T-helper 2 cell treated with Interferon-gamma antibody and Interleukin-4, amounts not matched to agents 5 μg/mL and 100 μg/mL, for 36 hours (primary cell): ENCODE results near the gene OVAAL.

Source experiments
- DNase-seq: peaks from one replicate; pipeline ENCODE4 v3.0.0; 2021; ENCODE audit warnings: low spot score
- H3K27ac Mint-ChIP-seq: one replicate; pipeline ENCODE4 v1.8.0; 2021; ENCODE audit warnings: mild to moderate bottlenecking, mixed read lengths
- H3K27me3 Mint-ChIP-seq: one replicate; pipeline ENCODE4 v1.8.0; 2021; ENCODE audit warnings: low read depth, mixed read lengths
- H3K36me3 Mint-ChIP-seq: one replicate; pipeline ENCODE4 v1.8.0; 2021; ENCODE audit warnings: low read depth, mixed read lengths
- H3K4me1 Mint-ChIP-seq: one replicate; pipeline ENCODE4 v1.8.0; 2021; ENCODE audit warnings: low read depth, mixed read lengths
- H3K4me3 Mint-ChIP-seq: one replicate; pipeline ENCODE4 v1.8.0; 2022; ENCODE audit warnings: mild to moderate bottlenecking, moderate library complexity, mixed read lengths
- H3K9me3 Mint-ChIP-seq: one replicate; pipeline ENCODE4 v1.8.0; 2021; ENCODE audit warnings: mixed read lengths

The OVAAL gene

GRCh38 chr1:180568184-180568583 is 9.4 kb downstream of the OVAAL start:
- no peaks in the 10 kb centered on the region for H3K9me3 Mint-ChIP-seq
- H3K4me1 Mint-ChIP-seq = peaks cover 10% of the 10 kb centered on the region

DNA sequence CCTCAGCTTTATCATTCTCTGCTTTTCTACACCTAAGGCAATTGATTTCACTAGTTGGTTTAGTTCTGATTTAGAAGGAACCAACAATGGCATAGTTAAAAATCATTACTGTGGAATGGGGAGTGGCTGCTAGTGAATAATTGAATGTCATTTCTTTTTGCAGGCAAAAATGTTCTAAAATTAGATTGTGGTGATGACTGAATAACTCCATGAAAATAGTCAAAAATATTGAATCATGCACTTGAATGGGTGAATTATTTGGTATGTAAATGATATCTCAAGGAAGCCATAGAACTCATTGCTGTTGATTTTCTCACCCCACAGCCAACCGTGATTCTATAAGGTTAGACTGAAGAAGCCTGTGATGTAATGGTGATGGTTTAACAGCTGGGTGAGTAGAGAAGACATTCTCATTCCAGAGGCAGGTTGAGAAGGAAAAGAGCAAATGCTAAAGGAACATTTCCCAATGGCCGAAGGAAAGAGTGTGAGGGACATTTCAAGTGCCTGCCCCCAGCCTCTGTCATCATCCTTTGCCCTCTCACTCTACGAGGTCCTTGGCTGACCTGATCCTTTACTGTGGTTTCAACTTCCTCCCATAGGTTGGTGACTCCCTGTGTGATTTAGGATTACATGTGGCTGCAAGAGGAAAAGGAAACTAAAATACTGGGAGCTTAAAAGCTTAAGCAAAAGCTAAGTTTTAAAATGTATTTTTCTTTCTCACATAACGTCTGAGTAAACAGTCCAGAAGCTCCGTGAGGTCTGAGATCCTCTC is 12.5 kb downstream of the OVAAL start:
- Mint-ChIP-seq H3K36me3 (no peaks in the 10 kb centered on the region), H3K9me3 (no peaks in the 10 kb centered on the region), H3K27me3 (peaks cover 8% of the 10 kb centered on the region), H3K4me3 (no peak overlapping the region), H3K4me1 (peaks cover 11% of the 10 kb centered on the region), H3K27ac (no peak overlapping the region)
- DNase-seq = no peak

More at GRCh38 chr1:180568184-180568583, 9.4 kb downstream of the OVAAL start:
- peaks cover 12% of the 10 kb centered on the region for H3K27me3 Mint-ChIP-seq
- no peaks in the 10 kb centered on the region for H3K36me3 Mint-ChIP-seq
- H3K4me3 Mint-ChIP-seq = no peak overlapping the region
- no peak overlapping the region for H3K27ac Mint-ChIP-seq
- no peak for DNase-seq

- no peaks in the 10 kb centered on the region for H3K36me3 Mint-ChIP-seq
- H3K4me3 Mint-ChIP-seq = no peak overlapping the region
- peaks cover 11% of the 10 kb centered on the region for H3K4me1 Mint-ChIP-seq
- H3K27ac Mint-ChIP-seq = no peak overlapping the region
- H3K9me3 Mint-ChIP-seq = no peaks in the 10 kb centered on the region
- peaks cover 7% of the 10 kb centered on the region for H3K27me3 Mint-ChIP-seq
- DNase-seq = peak; percentile 66
Measured at GRCh38 chr1:180571832-180572636, 13.3 kb downstream of the OVAAL start.

- Mint-ChIP-seq H3K27me3 (peaks cover under 1% of the 10 kb centered on the region), H3K9me3 (no peaks in the 10 kb centered on the region), H3K4me3 (no peak overlapping the region), H3K4me1 (peaks cover 11% of the 10 kb centered on the region), H3K36me3 (no peaks in the 10 kb centered on the region), H3K27ac (no peak overlapping the region)
- no peak for DNase-seq
Measured at GRCh38 chr1:180572760-180573159, 14.0 kb downstream of the OVAAL start.

- Mint-ChIP-seq H3K4me1 (peaks cover 11% of the 10 kb centered on the region), H3K27ac (no peak overlapping the region), H3K9me3 (no peaks in the 10 kb centered on the region), H3K27me3 (no peaks in the 10 kb centered on the region), H3K36me3 (no peaks in the 10 kb centered on the region), H3K4me3 (no peak overlapping the region)
- no peak for DNase-seq
Measured at GRCh38 chr1:180574031-180574713, 15.4 kb downstream of the OVAAL start.

DNA sequence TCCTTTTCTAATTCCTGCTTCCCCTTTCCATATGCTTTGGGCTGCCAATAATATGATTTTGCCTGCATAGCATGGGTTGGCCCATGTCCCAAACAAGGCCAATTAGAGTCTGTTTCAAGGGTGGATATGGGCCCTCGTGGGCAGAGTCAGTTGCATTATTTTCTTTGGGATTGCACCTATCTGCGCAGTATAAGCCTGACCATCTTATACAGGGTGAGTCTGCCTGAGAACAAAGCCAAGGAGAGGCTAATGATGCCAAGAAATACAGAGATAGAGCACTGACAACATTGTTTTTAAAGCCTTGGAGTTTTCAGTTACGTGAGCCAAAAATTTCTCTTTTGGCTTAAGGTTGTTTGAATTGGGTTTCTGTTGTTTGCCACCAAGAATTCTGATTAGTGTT is 18.6 kb downstream of the OVAAL start:
- no peaks in the 10 kb centered on the region for H3K36me3 Mint-ChIP-seq
- H3K4me3 Mint-ChIP-seq = no peak overlapping the region

GRCh38 chr1:180579961-180580611 is 21.3 kb downstream of the OVAAL start:
- Mint-ChIP-seq H3K27me3 (no peaks in the 10 kb centered on the region), H3K4me3 (no peak overlapping the region), H3K9me3 (no peaks in the 10 kb centered on the region), H3K4me1 (peaks cover 5% of the 10 kb centered on the region), H3K27ac (no peak overlapping the region), H3K36me3 (no peaks in the 10 kb centered on the region)
- DNase-seq = no peak

More for the DNA sequence above, 18.6 kb downstream of the OVAAL start:
- DNase-seq = no peak
- Mint-ChIP-seq H3K9me3 (no peaks in the 10 kb centered on the region), H3K27ac (no peak overlapping the region), H3K27me3 (no peaks in the 10 kb centered on the region), H3K4me1 (peaks cover 3% of the 10 kb centered on the region)

DNA sequence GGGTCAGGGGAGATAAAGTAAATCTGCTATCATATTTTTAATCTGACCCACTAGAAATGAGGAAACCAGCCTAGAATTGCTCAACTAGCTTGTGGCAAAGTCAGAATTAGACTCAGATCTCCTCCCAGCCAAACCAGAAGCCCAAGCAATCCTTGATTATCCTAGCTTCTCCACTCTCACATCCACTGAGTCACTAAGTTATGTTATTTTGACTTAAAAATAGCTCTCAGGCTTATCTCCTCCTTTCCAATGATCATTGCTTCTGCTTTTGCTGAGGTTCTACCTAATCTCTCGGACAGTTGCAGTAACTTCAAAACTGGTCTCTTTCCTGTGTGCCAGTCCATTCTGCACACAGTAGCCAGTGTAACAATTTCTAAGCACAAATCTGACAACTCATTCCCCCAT is 22.9 kb downstream of the OVAAL start:
- no peak overlapping the region for H3K4me3 Mint-ChIP-seq
- H3K4me1 Mint-ChIP-seq = peaks cover 19% of the 10 kb centered on the region
- H3K9me3 Mint-ChIP-seq = no peaks in the 10 kb centered on the region
- H3K36me3 Mint-ChIP-seq = no peaks in the 10 kb centered on the region
- no peak overlapping the region for H3K27ac Mint-ChIP-seq
- no peak for DNase-seq
- H3K27me3 Mint-ChIP-seq = no peaks in the 10 kb centered on the region

DNA sequence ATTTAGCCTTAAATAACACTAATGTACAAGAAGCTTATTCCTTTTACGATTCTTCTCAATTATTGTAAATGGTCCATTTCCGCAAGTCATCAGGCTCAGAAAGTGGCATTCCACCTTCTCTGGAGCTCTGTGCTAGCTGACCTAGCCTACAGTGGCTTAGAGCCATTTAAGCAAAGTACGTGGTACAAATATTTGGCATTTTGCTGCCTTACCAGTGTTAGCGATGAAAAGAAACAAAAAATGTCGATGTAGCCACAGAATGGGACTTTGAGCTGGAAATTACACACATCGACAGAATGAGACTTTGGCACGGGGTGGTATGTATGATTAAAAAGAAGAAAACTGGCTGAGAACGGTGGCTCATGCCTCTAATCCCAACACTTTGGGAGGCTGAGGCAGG is 26.1 kb downstream of the OVAAL start:
- Mint-ChIP-seq H3K9me3 (peaks cover 10% of the 10 kb centered on the region), H3K27me3 (no peaks in the 10 kb centered on the region), H3K4me1 (peaks cover 20% of the 10 kb centered on the region), H3K36me3 (no peaks in the 10 kb centered on the region), H3K27ac (peak overlapping the region; percentile 91), H3K4me3 (peak overlapping the region; percentile 75)
- no peak for DNase-seq

DNA sequence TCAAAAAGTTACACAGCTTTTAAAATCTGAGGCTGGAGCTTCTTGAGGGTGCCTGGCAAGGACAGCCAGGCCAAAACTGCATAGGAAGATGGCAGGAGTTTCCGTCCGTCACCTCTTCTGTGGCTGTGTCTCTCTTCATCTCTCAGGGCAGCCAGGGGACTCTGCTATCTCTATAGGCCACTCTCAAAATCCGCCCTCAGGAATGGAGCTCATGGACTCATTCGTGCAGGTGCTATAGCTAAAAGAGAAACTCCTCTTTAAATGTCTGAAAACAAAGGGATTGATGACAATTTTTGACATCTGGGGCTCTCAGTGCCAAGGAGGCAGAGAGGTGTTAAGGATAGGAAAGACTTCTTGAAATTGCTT is 27.2 kb downstream of the OVAAL start:
- Mint-ChIP-seq H3K27ac (peak overlapping the region; percentile 91), H3K36me3 (no peaks in the 10 kb centered on the region), H3K4me3 (peak overlapping the region; percentile 75), H3K9me3 (peaks cover 10% of the 10 kb centered on the region), H3K27me3 (no peaks in the 10 kb centered on the region), H3K4me1 (peaks cover 20% of the 10 kb centered on the region)
- DNase-seq = no peak

GRCh38 chr1:180586671-180587155 is 27.9 kb downstream of the OVAAL start:
- peaks cover 10% of the 10 kb centered on the region for H3K9me3 Mint-ChIP-seq
- H3K36me3 Mint-ChIP-seq = no peaks in the 10 kb centered on the region
- H3K27me3 Mint-ChIP-seq = no peaks in the 10 kb centered on the region
- no peak overlapping the region for H3K4me3 Mint-ChIP-seq
- DNase-seq = no peak
- peak overlapping the region; percentile 48 for H3K27ac Mint-ChIP-seq
- H3K4me1 Mint-ChIP-seq = peaks cover 20% of the 10 kb centered on the region

GRCh38 chr1:180588121-180588520 is 29.4 kb downstream of the OVAAL start:
- Mint-ChIP-seq H3K27ac (no peak overlapping the region), H3K36me3 (no peaks in the 10 kb centered on the region), H3K4me3 (no peak overlapping the region), H3K27me3 (no peaks in the 10 kb centered on the region), H3K9me3 (peaks cover 10% of the 10 kb centered on the region), H3K4me1 (peaks cover 20% of the 10 kb centered on the region)
- no peak for DNase-seq

- Mint-ChIP-seq H3K9me3 (peaks cover 10% of the 10 kb centered on the region), H3K4me3 (no peak overlapping the region), H3K36me3 (no peaks in the 10 kb centered on the region), H3K27ac (no peak overlapping the region), H3K27me3 (peaks cover 4% of the 10 kb centered on the region), H3K4me1 (peaks cover 7% of the 10 kb centered on the region)
- DNase-seq = no peak
Measured at GRCh38 chr1:180590889-180591288, 32.1 kb downstream of the OVAAL start.
